Stimulated activated CD4-positive, alpha-beta T cell treated with anti-CD3 and anti-CD28 coated beads, Interleukin-15, amount 100 ng/mL, for 1 hour (primary cell): Measurements from ENCODE around the gene AEBP2.
"Not testable (repeated sequence)": the region's sequence is repeated elsewhere in the genome, so short reads cannot be mapped to it uniquely, and the experiment has no call there.

Experiments
- DNase-seq, 2 donors: peaks; one replicate each; pipeline ENCODE4 v3.0.0-alpha.2; 2020; ENCODE audit warnings: low read depth in 1 of 2, low spot score in 1 of 2

Gene AEBP2

DNA sequence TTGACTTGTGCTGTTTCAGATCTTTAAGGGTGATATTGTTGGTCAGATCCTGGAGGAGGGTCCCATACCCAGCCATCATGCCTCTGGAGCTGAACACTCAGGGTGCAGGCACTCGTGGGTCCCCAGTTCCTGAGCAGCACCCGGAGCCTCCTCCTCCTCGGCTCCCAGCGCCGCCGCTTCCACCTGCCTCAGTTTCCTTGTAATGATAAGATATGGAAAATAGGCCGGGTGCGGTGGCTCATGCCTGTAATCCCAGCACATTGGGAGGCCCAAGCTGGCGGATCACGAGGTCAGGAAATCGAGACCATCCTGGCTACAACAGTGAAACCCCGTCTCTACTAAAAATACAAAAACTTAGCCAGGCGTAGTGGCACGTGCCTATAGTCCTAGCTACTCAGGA lies 20.2 kb upstream of the AEBP2 start:
- no peak for DNase-seq

- DNase-seq = no peak
Measured at GRCh38 chr12:19421503-19422282, 17.6 kb upstream of the AEBP2 start.

GRCh38 chr12:19423166-19423930 lies 15.9 kb upstream of the AEBP2 start:
- DNase-seq = no peak

GRCh38 chr12:19428246-19428645 lies 11.0 kb upstream of the AEBP2 start:
- no peak for DNase-seq

GRCh38 chr12:19429491-19429890 lies 9.8 kb upstream of the AEBP2 start:
- not testable (repeated sequence) for DNase-seq

DNA sequence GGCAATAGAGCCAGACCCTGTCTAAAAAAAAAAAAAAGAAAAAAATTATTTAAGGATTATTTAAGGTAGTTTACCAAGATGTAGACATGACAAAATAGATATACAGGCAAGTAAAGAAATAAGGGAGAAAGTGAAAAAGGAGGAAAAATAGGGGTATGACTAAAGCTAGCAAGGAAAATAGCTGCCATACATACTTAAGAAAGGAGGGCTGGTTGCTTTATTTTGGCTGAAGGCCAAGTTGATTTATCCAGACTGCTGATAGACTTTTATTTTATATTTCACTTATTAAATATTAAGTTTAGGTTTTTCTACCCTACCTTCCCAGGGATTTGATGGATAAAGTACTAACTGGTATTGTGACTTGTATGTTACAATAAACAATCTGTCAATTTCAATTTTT lies 8.3 kb upstream of the AEBP2 start:
- DNase-seq = no peak

- no peak for DNase-seq
Measured at GRCh38 chr12:19431407-19432308, 7.6 kb upstream of the AEBP2 start.

- no peak for DNase-seq
Measured at GRCh38 chr12:19432309-19433170, 6.8 kb upstream of the AEBP2 start.

- DNase-seq = no peak
Measured at GRCh38 chr12:19434538-19434937, 4.8 kb upstream of the AEBP2 start.

DNA sequence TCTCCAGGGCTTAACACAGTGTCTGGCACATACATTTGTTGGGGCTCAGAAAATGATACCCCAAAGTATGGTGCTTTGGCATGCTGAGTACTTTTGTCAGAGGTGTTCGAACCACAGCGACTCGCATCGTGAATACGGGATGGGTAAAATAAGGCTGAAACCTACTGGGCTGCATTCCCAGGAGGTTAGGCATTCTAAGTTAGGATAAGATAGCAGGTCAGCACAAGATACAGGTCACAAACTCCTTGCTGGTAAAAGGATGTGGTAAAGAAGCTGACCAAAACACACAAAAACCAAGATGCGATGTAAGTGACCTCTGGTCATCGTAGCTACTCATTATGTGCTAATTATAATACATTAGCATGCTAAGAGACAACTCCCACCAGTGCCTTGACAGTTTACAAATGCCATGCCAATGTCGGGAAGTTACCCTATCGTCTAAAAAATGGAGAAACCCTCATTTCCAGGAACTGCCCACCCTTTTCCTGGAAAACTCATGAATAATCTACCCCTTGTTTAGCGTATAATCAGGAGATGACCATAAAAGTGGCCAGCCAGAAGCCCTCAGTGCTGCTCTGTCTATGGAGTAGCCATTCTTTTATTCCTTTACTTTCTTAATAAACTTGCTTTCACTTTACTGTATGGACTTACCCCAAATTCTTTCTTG lies 3.3 kb upstream of the AEBP2 start:
- DNase-seq = no peak

- no peak for DNase-seq
Measured at GRCh38 chr12:19436931-19437330, 2.4 kb upstream of the AEBP2 start.

GRCh38 chr12:19437996-19438395 lies 1.3 kb upstream of the AEBP2 start:
- DNase-seq = no peak

DNA sequence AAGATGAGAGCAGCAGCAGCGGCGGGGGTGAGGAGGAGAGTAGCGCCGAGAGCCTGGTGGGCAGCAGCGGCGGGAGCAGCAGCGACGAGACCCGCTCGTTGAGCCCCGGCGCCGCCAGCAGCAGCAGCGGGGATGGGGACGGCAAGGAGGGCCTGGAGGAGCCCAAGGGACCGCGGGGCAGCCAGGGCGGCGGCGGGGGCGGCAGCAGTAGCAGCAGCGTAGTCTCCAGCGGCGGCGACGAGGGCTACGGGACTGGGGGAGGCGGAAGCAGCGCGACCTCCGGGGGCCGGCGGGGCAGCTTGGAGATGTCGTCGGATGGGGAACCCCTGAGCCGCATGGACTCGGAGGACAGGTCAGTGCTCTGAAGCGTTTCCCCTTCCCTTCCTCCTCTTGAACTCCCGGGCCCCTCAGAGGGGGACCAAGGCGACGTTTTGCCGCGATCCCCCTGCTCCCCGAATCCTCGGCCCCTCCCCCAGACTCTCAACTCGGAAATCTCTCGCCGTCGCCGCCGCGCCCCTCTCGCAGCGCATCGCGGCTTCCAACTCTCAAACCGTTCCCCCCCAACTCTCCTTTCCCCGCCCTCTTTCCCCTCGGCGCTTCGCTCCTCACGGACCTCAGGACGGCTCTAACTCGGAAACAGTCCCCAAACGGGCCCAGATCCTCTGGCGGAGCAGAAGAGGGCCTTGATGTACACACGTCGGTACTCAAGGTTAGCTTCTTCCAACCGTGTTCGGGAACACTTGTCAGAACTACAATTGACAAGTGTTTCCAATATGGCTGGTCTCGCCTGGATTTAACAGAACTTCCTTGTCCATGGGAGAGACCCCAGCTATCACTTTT lies 947 bp downstream of the AEBP2 start:
- peak; percentile 25 to 42 for DNase-seq

DNA sequence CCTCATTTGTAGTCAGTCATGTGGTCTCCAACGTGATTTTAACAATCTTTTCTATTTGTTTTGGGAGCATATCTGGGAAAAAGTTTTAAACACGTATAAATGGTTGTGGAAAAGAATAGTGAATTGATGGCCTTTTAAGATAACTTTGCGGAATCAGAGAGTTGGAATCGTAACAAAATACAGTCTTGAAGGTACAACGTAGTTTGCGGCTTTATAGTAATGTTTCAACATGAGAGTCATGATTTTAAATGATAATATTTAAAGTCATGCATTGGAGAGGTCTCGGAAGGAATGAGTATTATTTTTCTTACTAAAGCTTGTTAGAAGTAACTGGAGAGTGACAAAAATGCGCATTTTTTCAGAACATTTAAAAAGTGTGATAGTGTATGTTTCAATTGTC lies 1.6 kb downstream of the AEBP2 start:
- DNase-seq = no peak

GRCh38 chr12:19443585-19443984 lies 4.3 kb downstream of the AEBP2 start:
- no peak for DNase-seq

DNA sequence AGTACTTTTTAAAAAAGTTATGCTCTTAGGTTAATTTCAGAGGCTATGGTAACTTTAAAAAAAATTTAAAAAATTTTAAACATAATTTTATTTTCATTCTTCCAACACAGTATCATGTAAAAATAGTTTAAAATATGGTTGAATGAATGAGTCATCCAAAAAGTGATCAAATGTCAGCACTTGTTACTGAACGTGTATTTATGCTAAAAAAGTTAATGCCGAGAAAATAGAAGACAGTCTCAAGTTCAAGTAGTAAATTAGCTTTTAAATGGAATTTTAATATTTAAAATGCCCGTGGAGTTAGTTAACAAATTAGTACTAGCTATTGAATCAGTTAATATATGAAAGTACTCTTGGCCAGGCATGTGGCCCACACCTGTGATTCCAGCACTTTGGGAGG lies 4.8 kb downstream of the AEBP2 start:
- DNase-seq = no peak

- no peak for DNase-seq
Measured at GRCh38 chr12:19447386-19447785, 8.1 kb downstream of the AEBP2 start.

DNA sequence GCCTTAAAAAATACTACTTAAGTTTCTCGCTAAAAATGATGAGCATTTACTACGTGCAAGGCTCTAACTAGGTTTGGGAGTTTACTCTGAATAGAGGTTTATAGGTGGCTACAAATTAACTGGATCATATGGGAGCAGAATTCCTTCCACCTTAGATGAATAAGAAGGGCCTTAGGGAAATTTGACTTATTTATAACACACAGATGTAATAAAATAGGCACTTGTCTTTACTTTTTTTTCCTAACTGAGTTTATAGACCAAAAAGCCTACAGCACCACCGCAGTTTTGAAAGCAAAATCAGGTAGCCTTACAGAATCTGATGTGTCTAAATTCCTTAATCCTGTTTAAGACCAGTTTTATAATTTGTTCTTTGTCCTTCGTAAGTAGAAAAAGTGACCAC lies 10.5 kb downstream of the AEBP2 start:
- no peak for DNase-seq

DNA sequence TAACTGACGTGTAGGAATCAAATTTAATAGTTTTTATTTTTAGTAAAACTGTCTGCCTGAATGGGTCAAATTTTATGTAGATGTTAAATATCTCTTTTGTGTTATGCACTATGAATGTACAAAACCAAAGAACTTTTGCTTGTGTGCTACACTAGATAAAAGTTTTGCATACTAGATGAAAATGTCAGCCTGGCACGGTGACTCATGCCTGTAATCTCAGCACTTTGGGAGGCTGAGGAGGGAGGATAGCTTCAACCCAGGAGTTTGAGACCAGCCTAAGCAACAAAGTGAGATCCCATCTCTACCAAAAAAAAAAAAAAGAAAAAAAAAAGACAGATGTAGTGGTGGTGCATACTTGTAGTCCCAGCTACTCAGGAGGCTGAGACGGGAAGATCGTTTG lies 11.1 kb downstream of the AEBP2 start:
- DNase-seq = no peak
